Activated CD4-positive, alpha-beta T cell treated with anti-CD3 and anti-CD28 coated beads, Interleukin-2, amount 50 U/mL, for 1 hour (primary cell): ENCODE measurements around the gene STIMATE.

Experiments
- DNase-seq: peaks from one replicate; pipeline ENCODE4 v3.0.0-alpha.2; 2020

STIMATE gene

GRCh38 chr3:52860424-52860768 lies 37.0 kb downstream of the STIMATE start:
- DNase-seq: no peak

- no peak for DNase-seq
Measured at GRCh38 chr3:52859686-52860423, 37.5 kb downstream of the STIMATE start.

- DNase-seq: no peak
Measured at GRCh38 chr3:52857864-52858263, 39.5 kb downstream of the STIMATE start.

- no peak for DNase-seq
Measured at GRCh38 chr3:52857133-52857532, 40.2 kb downstream of the STIMATE start.

GRCh38 chr3:52856666-52857065 lies 40.7 kb downstream of the STIMATE start:
- DNase-seq: no peak

- no peak for DNase-seq
Measured at GRCh38 chr3:52854013-52854412, 43.3 kb downstream of the STIMATE start.

GRCh38 chr3:52852419-52852818 lies 44.9 kb downstream of the STIMATE start:
- no peak for DNase-seq

- peak; percentile 16 for DNase-seq
Measured at GRCh38 chr3:52851348-52851747, 46.0 kb downstream of the STIMATE start.

- no peak for DNase-seq
Measured at GRCh38 chr3:52849656-52850055, 47.7 kb downstream of the STIMATE start.

- no peak for DNase-seq
Measured at GRCh38 chr3:52848617-52849016, 48.7 kb downstream of the STIMATE start.

- DNase-seq: no peak
Measured at GRCh38 chr3:52847726-52848125, 49.6 kb downstream of the STIMATE start.

- no peak for DNase-seq
Measured at GRCh38 chr3:52847241-52847640, 50.1 kb downstream of the STIMATE start.

GRCh38 chr3:52846432-52846965 lies 50.8 kb downstream of the STIMATE start:
- DNase-seq: no peak

- peak; percentile 16 for DNase-seq
Measured at GRCh38 chr3:52845691-52846431, 51.5 kb downstream of the STIMATE start.

- DNase-seq: no peak
Measured at GRCh38 chr3:52845157-52845556, 52.2 kb downstream of the STIMATE start.

GRCh38 chr3:52844290-52844975 lies 52.9 kb downstream of the STIMATE start:
- no peak for DNase-seq

- no peak for DNase-seq
Measured at GRCh38 chr3:52843881-52844280, 53.5 kb downstream of the STIMATE start.

- no peak for DNase-seq
Measured at GRCh38 chr3:52843108-52843865, 54.1 kb downstream of the STIMATE start.

GRCh38 chr3:52842424-52842823 lies 54.9 kb downstream of the STIMATE start:
- DNase-seq: no peak

- no peak for DNase-seq
Measured at GRCh38 chr3:52841981-52842340, 55.4 kb downstream of the STIMATE start.

GRCh38 chr3:52841211-52841980 lies 56.0 kb downstream of the STIMATE start:
- DNase-seq: no peak

GRCh38 chr3:52839892-52840545 lies 57.3 kb downstream of the STIMATE start:
- DNase-seq: no peak
